ENCODE measurements around the gene TXNL4B. TPM values are rescaled to one million over a fixed set of nuclear protein-coding genes. Genes with fewer than 3 reads are reported as not detected.

The TXNL4B gene
- total and polyA plus RNA-seq, 7 experiments from 2014 or later, result 12.5 to 22.0 (median 18.5) TPM

GRCh38 chr16:72109300-72109699, 15.9 kb upstream of the TXNL4B start:
- Histone ChIP-seq H3K36me3 (ENCODE audit: control insufficient read depth in 2 of 3, insufficient read depth in 3 of 3, low read length in 3 of 3) (peaks cover 38 to 90% (median 46%) of the 10 kb centered on the region in 3 experiments), H3K27ac (ENCODE audit: low read depth, low read length) (no peak overlapping the region), H3K4me1 (ENCODE audit: control insufficient read depth in 2 of 2, insufficient read depth in 2 of 2, low read length in 2 of 2) (no peaks in the 10 kb centered on the region), H3K27me3 (ENCODE audit: control insufficient read depth in 2 of 2, insufficient read depth in 2 of 2, low read length in 2 of 2) (no peaks in the 10 kb centered on the region), H3K4me3 (ENCODE audit: low read length) (no peak overlapping the region), H3K9me3 (ENCODE audit: control insufficient read depth in 2 of 3, low read length in 3 of 3) (no peaks in the 10 kb centered on the region)
- Mint-ChIP-seq H3K4me1 (no peaks in the 10 kb centered on the region), H3K4me3 (no peak overlapping the region), H3K36me3 (peaks cover 13 to 88% (median 39%) of the 10 kb centered on the region in 5 donors), H3K27ac (no peak overlapping the region), H3K27me3 (no peaks in the 10 kb centered on the region), H3K9me3 (no peaks in the 10 kb centered on the region)
- ChIA-PET POLR2A (no interaction called here), CTCF (no interaction called here)
- DNase-seq (no peak), ATAC-seq (no peak)
- intact Hi-C loops (cut with micrococcal nuclease), result no loop called here

- Mint-ChIP-seq H3K4me3 (no peak overlapping the region), H3K27me3 (no peaks in the 10 kb centered on the region), H3K27ac (no peak overlapping the region), H3K9me3 (no peaks in the 10 kb centered on the region), H3K36me3 (peaks cover 13 to 95% (median 40%) of the 10 kb centered on the region in 5 donors), H3K4me1 (peaks cover 0 to under 1% (median 0%) of the 10 kb centered on the region in 7 donors)
- Histone ChIP-seq H3K4me3 (ENCODE audit: low read length) (no peak overlapping the region), H3K36me3 (ENCODE audit: control insufficient read depth in 2 of 3, insufficient read depth in 3 of 3, low read length in 3 of 3) (peaks cover 43 to 97% (median 48%) of the 10 kb centered on the region in 3 experiments), H3K27me3 (ENCODE audit: control insufficient read depth in 2 of 2, insufficient read depth in 2 of 2, low read length in 2 of 2) (no peaks in the 10 kb centered on the region), H3K27ac (ENCODE audit: low read depth, low read length) (no peak overlapping the region), H3K4me1 (ENCODE audit: control insufficient read depth in 2 of 2, insufficient read depth in 2 of 2, low read length in 2 of 2) (no peaks in the 10 kb centered on the region), H3K9me3 (ENCODE audit: control insufficient read depth in 2 of 3, low read length in 3 of 3) (no peaks in the 10 kb centered on the region)
- intact Hi-C loops (cut with micrococcal nuclease), result no loop called here
- DNase-seq (no peak), ATAC-seq (no peak)
- ChIA-PET POLR2A (no interaction called here), CTCF (no interaction called here)
Measured at GRCh38 chr16:72108353-72109102, 15.1 kb upstream of the TXNL4B start.

DNA sequence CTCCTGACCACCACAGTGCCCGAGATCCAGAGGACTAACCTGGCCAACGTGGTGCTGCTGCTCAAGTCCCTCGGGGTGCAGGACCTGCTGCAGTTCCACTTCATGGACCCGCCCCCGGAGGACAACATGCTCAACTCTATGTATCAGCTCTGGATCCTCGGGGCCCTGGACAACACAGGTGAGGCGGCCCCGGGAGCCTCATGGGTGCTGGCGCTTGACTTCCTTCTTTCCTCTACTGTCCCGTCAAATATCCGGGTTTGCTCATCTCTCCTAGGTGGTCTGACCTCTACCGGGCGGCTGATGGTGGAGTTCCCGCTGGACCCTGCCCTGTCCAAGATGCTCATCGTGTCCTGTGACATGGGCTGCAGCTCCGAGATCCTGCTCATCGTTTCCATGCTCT, 14.0 kb upstream of the TXNL4B start:
- Mint-ChIP-seq H3K27ac (no peak overlapping the region), H3K36me3 (peaks cover 16 to 94% (median 48%) of the 10 kb centered on the region in 5 donors), H3K27me3 (no peaks in the 10 kb centered on the region), H3K4me1 (peaks cover 0 to 5% (median 0%) of the 10 kb centered on the region in 7 donors), H3K4me3 (no peak overlapping the region), H3K9me3 (no peaks in the 10 kb centered on the region)
- Histone ChIP-seq H3K4me1 (ENCODE audit: control insufficient read depth in 2 of 2, insufficient read depth in 2 of 2, low read length in 2 of 2) (no peaks in the 10 kb centered on the region), H3K9me3 (ENCODE audit: control insufficient read depth in 2 of 3, low read length in 3 of 3) (no peaks in the 10 kb centered on the region), H3K27ac (ENCODE audit: low read depth, low read length) (no peak overlapping the region), H3K4me3 (ENCODE audit: low read length) (no peak overlapping the region), H3K27me3 (ENCODE audit: control insufficient read depth in 2 of 2, insufficient read depth in 2 of 2, low read length in 2 of 2) (no peaks in the 10 kb centered on the region), H3K36me3 (ENCODE audit: control insufficient read depth in 2 of 3, insufficient read depth in 3 of 3, low read length in 3 of 3) (peaks cover 51 to 100% (median 59%) of the 10 kb centered on the region in 3 experiments)
- DNase-seq (no peak), ATAC-seq (no peak)
- intact Hi-C loops (cut with micrococcal nuclease), result no loop called here
- ChIA-PET CTCF (no interaction called here), POLR2A (no interaction called here)

DNA sequence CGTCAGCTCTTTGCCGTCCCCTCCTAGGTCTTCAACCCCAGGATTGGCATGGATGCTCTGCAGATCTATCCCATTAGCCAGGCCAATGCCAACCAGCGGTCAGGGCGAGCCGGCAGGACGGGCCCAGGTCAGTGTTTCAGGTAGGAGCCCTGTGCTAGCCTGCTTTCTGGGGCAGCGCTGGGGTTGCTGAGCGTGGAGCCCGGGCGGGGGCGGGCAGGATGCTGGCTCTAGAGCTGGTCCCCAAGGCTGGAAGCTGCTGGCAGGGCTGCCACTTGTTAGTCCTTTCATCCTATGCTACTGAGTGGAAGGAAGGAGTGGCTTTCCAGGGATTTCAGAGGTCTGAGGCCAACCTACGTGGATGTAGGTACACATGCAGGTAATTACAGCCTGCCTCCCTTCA, 12.6 kb upstream of the TXNL4B start:
- intact Hi-C loops (cut with micrococcal nuclease), result no loop called here
- H3K4me3 ChIP-seq (ENCODE audit: low read length), result no peak overlapping the region
- H3K4me3 Mint-ChIP-seq, result no peak overlapping the region
- H3K27ac ChIP-seq (ENCODE audit: low read depth, low read length), result no peak overlapping the region
- no peaks in the 10 kb centered on the region for H3K9me3 Mint-ChIP-seq
- H3K27ac Mint-ChIP-seq, result no peak overlapping the region
- H3K27me3 Mint-ChIP-seq, result no peaks in the 10 kb centered on the region
- no peaks in the 10 kb centered on the region for H3K4me1 ChIP-seq (ENCODE audit: control insufficient read depth in 2 of 2, insufficient read depth in 2 of 2, low read length in 2 of 2)
- DNase-seq, result no peak
- peaks cover 0 to 5% (median 0%) of the 10 kb centered on the region in 7 donors for H3K4me1 Mint-ChIP-seq
- H3K36me3 Mint-ChIP-seq, result peaks cover 18 to 90% (median 49%) of the 10 kb centered on the region in 5 donors
- H3K36me3 ChIP-seq (ENCODE audit: control insufficient read depth in 2 of 3, insufficient read depth in 3 of 3, low read length in 3 of 3), result peaks cover 58 to 100% (median 63%) of the 10 kb centered on the region in 3 experiments
- ChIA-PET CTCF (no interaction called here), POLR2A (no interaction called here)
- no peaks in the 10 kb centered on the region for H3K27me3 ChIP-seq (ENCODE audit: control insufficient read depth in 2 of 2, insufficient read depth in 2 of 2, low read length in 2 of 2)
- H3K9me3 ChIP-seq (ENCODE audit: control insufficient read depth in 2 of 3, low read length in 3 of 3), result no peaks in the 10 kb centered on the region
- no peak for ATAC-seq

- Histone ChIP-seq H3K4me1 (ENCODE audit: control insufficient read depth in 2 of 2, insufficient read depth in 2 of 2, low read length in 2 of 2) (no peaks in the 10 kb centered on the region), H3K27ac (ENCODE audit: low read depth, low read length) (no peak overlapping the region), H3K36me3 (ENCODE audit: control insufficient read depth in 2 of 3, insufficient read depth in 3 of 3, low read length in 3 of 3) (peaks cover 54 to 100% (median 65%) of the 10 kb centered on the region in 3 experiments), H3K9me3 (ENCODE audit: control insufficient read depth in 2 of 3, low read length in 3 of 3) (no peaks in the 10 kb centered on the region), H3K27me3 (ENCODE audit: control insufficient read depth in 2 of 2, insufficient read depth in 2 of 2, low read length in 2 of 2) (no peaks in the 10 kb centered on the region), H3K4me3 (ENCODE audit: low read length) (no peak overlapping the region)
- H3K27me3 Mint-ChIP-seq, result no peaks in the 10 kb centered on the region
- POLR2A ChIA-PET, result no interaction called here
- no peak overlapping the region for H3K4me3 Mint-ChIP-seq
- DNase-seq (no peak), ATAC-seq (no peak)
- no peak overlapping the region for H3K27ac Mint-ChIP-seq
- H3K36me3 Mint-ChIP-seq, result peaks cover 9 to 88% (median 41%) of the 10 kb centered on the region in 5 donors
- intact Hi-C loops (cut with micrococcal nuclease), result no loop called here
- CTCF ChIA-PET, result no interaction called here
- no peaks in the 10 kb centered on the region for H3K9me3 Mint-ChIP-seq
- H3K4me1 Mint-ChIP-seq, result peaks cover 0 to 5% (median 0%) of the 10 kb centered on the region in 7 donors
Measured at GRCh38 chr16:72104905-72105304, 11.5 kb upstream of the TXNL4B start.

- no peaks in the 10 kb centered on the region for H3K27me3 ChIP-seq (ENCODE audit: control insufficient read depth in 2 of 2, insufficient read depth in 2 of 2, low read length in 2 of 2)
- H3K36me3 ChIP-seq (ENCODE audit: control insufficient read depth in 2 of 3, insufficient read depth in 3 of 3, low read length in 3 of 3), result peaks cover 58 to 99% (median 64%) of the 10 kb centered on the region in 3 experiments
- ChIA-PET POLR2A (no interaction called here), CTCF (no interaction called here)
- no peaks in the 10 kb centered on the region for H3K9me3 ChIP-seq (ENCODE audit: control insufficient read depth in 2 of 3, low read length in 3 of 3)
- no peaks in the 10 kb centered on the region for H3K4me1 ChIP-seq (ENCODE audit: control insufficient read depth in 2 of 2, insufficient read depth in 2 of 2, low read length in 2 of 2)
- Mint-ChIP-seq H3K9me3 (no peaks in the 10 kb centered on the region), H3K27me3 (no peaks in the 10 kb centered on the region), H3K4me3 (no peak overlapping the region), H3K36me3 (peaks cover 22 to 79% (median 45%) of the 10 kb centered on the region in 5 donors), H3K27ac (no peak overlapping the region), H3K4me1 (peaks cover 0 to 16% (median 9%) of the 10 kb centered on the region in 7 donors)
- intact Hi-C loops (cut with micrococcal nuclease), result no loop called here
- no peak overlapping the region for H3K4me3 ChIP-seq (ENCODE audit: low read length)
- no peak overlapping the region for H3K27ac ChIP-seq (ENCODE audit: low read depth, low read length)
- DNase-seq (no peak), ATAC-seq (no peak)
Measured at GRCh38 chr16:72101195-72101594, 7.8 kb upstream of the TXNL4B start.

- Histone ChIP-seq H3K4me1 (ENCODE audit: control insufficient read depth in 2 of 2, insufficient read depth in 2 of 2, low read length in 2 of 2) (peaks cover 6 to 10% of the 10 kb centered on the region in 2 donors), H3K27ac (ENCODE audit: low read depth, low read length) (no peak overlapping the region), H3K36me3 (ENCODE audit: control insufficient read depth in 2 of 3, insufficient read depth in 3 of 3, low read length in 3 of 3) (peaks cover 45 to 84% (median 51%) of the 10 kb centered on the region in 3 experiments), H3K27me3 (ENCODE audit: control insufficient read depth in 2 of 2, insufficient read depth in 2 of 2, low read length in 2 of 2) (no peaks in the 10 kb centered on the region), H3K4me3 (ENCODE audit: low read length) (no peak overlapping the region), H3K9me3 (ENCODE audit: control insufficient read depth in 2 of 3, low read length in 3 of 3) (no peaks in the 10 kb centered on the region)
- peaks cover 29 to 65% (median 38%) of the 10 kb centered on the region in 5 donors for H3K36me3 Mint-ChIP-seq
- POLR2A ChIA-PET, result no interaction called here
- no peaks in the 10 kb centered on the region for H3K9me3 Mint-ChIP-seq
- CTCF ChIA-PET, result interaction anchor here (0.6 kb wide), 1 partner anchor 94 kb away, joined by 4 read pairs; no protein-coding TSS in a partner anchor
- ATAC-seq, result peak; percentile 90
- intact Hi-C loops (cut with micrococcal nuclease), result loop anchor here (1.0 to 10.0 kb wide), 3 partner anchors 33 to 1845 kb away; partner anchors contain the start of genes EXOSC6 (in 1 of the 2) and IST1 (in 1 of the 2)
- H3K4me3 Mint-ChIP-seq, result no peak overlapping the region
- peak overlapping the region in 1 of 9 donors; percentile 51 for H3K27ac Mint-ChIP-seq
- H3K27me3 Mint-ChIP-seq, result no peaks in the 10 kb centered on the region
- peak in 6 of 9 donors; percentile 11 to 54 (median 31) for DNase-seq
- H3K4me1 Mint-ChIP-seq, result peaks cover 15 to 34% (median 27%) of the 10 kb centered on the region in 7 donors
Measured at GRCh38 chr16:72099377-72099818, 6.0 kb upstream of the TXNL4B start.

Data from naive thymus-derived CD4-positive, alpha-beta T cell (primary cell).